Endothelial cell of umbilical vein (primary cell): ENCODE results near the gene CPNE7. TPM values are rescaled to one million over a fixed set of nuclear protein-coding genes. Genes with fewer than 3 reads are reported as not detected.

ENCODE experiments used
- BruUV-seq: library from RNA; stranded (reverse); fragments of 400-500 nt; replicated peaks from 2 replicates; lab custom pipeline; 2021; lab: Mats Ljungman, UMichigan
- CTCF ChIA-PET: fragments of 300-600, 350-600 bp; sonication (Branson Sonifier 250); formaldehyde crosslinking; loops from one replicate; lab custom pipeline; 2021; ENCODE audit warnings: antibody characterized with exemption, inconsistent platforms; lab: Charles Lee
- POLR2A ChIA-PET: fragments of 300-600, 350-600 bp; sonication (Branson Sonifier 250); formaldehyde crosslinking; loops from one replicate; lab custom pipeline; 2021; ENCODE audit warnings: antibody characterized with exemption, inconsistent platforms; lab: Charles Lee
- DNase-seq: peaks from one replicate; pipeline ENCODE4 v3.0.0-alpha.2; 2011; ENCODE audit warnings: low read depth, low spot score
- FAIRE-seq: peaks from 2 replicates; lab custom pipeline; 2011; peaks lifted over from hg19 to GRCh38; lab: Jason Lieb, UNC
- H2AFZ ChIP-seq: 2 replicates; pipeline ENCODE4 v1.6.0; 2012; ENCODE audit warnings: low read depth, low read length, control low read depth, inconsistent platforms
- H3K27ac ChIP-seq: 2 replicates; pipeline ENCODE4 v1.5.1; 2011; ENCODE audit warnings: low read depth, mild to moderate bottlenecking, control low read depth, low read length, moderate library complexity; ENCODE audit not compliant: insufficient read depth
- H3K27me3 ChIP-seq, 2 experiments: 2 replicates each; pipeline versions ENCODE4 v1.6.0 to v1.6.1; 2011; ENCODE audit warnings: low read length in 2 of 2, mixed read lengths in 1 of 2; ENCODE audit not compliant: control insufficient read depth in 2 of 2, insufficient read depth in 2 of 2
- H3K36me3 ChIP-seq, 2 experiments: 2 replicates in 1 of 2; 3 replicates in 1 of 2; pipeline ENCODE4 v1.5.1; 2011; ENCODE audit warnings: low read length in 2 of 2, mild to moderate bottlenecking in 1 of 2, moderate library complexity in 1 of 2; ENCODE audit not compliant: control insufficient read depth in 2 of 2, insufficient read depth in 2 of 2; ENCODE audit errors: extremely low read depth in 1 of 2
- H3K4me1 ChIP-seq: 3 replicates; pipeline ENCODE4 v1.5.1; 2011; ENCODE audit warnings: mild to moderate bottlenecking, low read length; ENCODE audit not compliant: control insufficient read depth, insufficient read depth; ENCODE audit errors: extremely low read depth
- H3K4me2 ChIP-seq: 2 replicates; pipeline ENCODE4 v1.6.1; 2011; ENCODE audit warnings: low read length, control low read depth, mixed read lengths; ENCODE audit not compliant: insufficient read depth
- H3K4me3 ChIP-seq, 3 experiments: fragments of 200-600 bp in 1 of 3; sonication (generic), shearing (Covaris generic) in 1 of 3; replicated peaks in 1 of 3; 2 replicates each; pipeline ENCODE4 v1.5.1; 2011 to 2016; ENCODE audit warnings: control low read depth in 3 of 3, low read length in 3 of 3, mild to moderate bottlenecking in 2 of 3, inconsistent platforms in 1 of 3, low read depth in 1 of 3, moderate library complexity in 1 of 3; ENCODE audit not compliant: insufficient read depth in 1 of 3
- H3K79me2 ChIP-seq: 2 replicates; pipeline ENCODE4 v1.6.0; 2012; ENCODE audit warnings: low read length, inconsistent platforms; ENCODE audit not compliant: control insufficient read depth, insufficient read depth
- H3K9ac ChIP-seq: replicated peaks from 2 replicates; pipeline ENCODE3; 2011; ENCODE audit warnings: low read length, control low read depth; ENCODE audit not compliant: insufficient read depth; ENCODE audit errors: extremely low read depth
- H3K9me1 ChIP-seq: replicated peaks from 3 replicates; pipeline ENCODE4 v1.6.0; 2011; ENCODE audit warnings: mild to moderate bottlenecking, low read length; ENCODE audit not compliant: control insufficient read depth, insufficient read depth; ENCODE audit errors: extremely low read depth
- H3K9me3 ChIP-seq: replicated peaks from 2 replicates; pipeline ENCODE4 v1.5.1; 2012; ENCODE audit warnings: low read length, inconsistent platforms; ENCODE audit not compliant: control insufficient read depth, insufficient read depth
- H4K20me1 ChIP-seq: replicated peaks from 2 replicates; pipeline ENCODE3; 2011; ENCODE audit warnings: mild to moderate bottlenecking, low read length; ENCODE audit not compliant: control insufficient read depth, insufficient read depth; ENCODE audit errors: extremely low read depth
- CTCF ChIP-seq, 2 donors: IDR thresholded peaks; 1 replicate in 1 of 2; 2 replicates in 1 of 2; pipeline ENCODE4 v1.5.1; 2011; ENCODE audit warnings: low read length in 2 of 2, mild to moderate bottlenecking in 2 of 2, moderate library complexity in 2 of 2, control low read depth in 1 of 2, inconsistent platforms in 1 of 2, low read depth in 1 of 2; ENCODE audit not compliant: insufficient read depth in 1 of 2; ENCODE audit errors: extremely low read depth in 1 of 2
- EZH2 ChIP-seq: IDR thresholded peaks from 2 replicates; pipeline ENCODE4 v1.6.1; 2012; ENCODE audit warnings: borderline replicate concordance, low read depth, mild to moderate bottlenecking, moderate library complexity, low read length, inconsistent platforms; ENCODE audit not compliant: severe bottlenecking
- FOS ChIP-seq: IDR thresholded peaks from 2 replicates; pipeline ENCODE4 v1.6.1; 2011; ENCODE audit warnings: mild to moderate bottlenecking, low read length, moderate library complexity, borderline replicate concordance; ENCODE audit not compliant: insufficient read depth
- GATA2 ChIP-seq: IDR thresholded peaks from 2 replicates; pipeline ENCODE4 v1.7.0; 2011; ENCODE audit warnings: low read depth, mild to moderate bottlenecking, moderate library complexity, mixed read lengths, low read length; ENCODE audit not compliant: insufficient read length, insufficient read depth
- JUN ChIP-seq: IDR thresholded peaks from 2 replicates; pipeline ENCODE4 v1.6.1; 2011; ENCODE audit warnings: borderline replicate concordance, low read depth; ENCODE audit not compliant: insufficient read length, insufficient read depth
- MAX ChIP-seq: IDR thresholded peaks from 2 replicates; pipeline ENCODE4 v1.6.1; 2011; ENCODE audit not compliant: insufficient read depth, insufficient read length
- MYC ChIP-seq: IDR thresholded peaks from one replicate; pipeline ENCODE4 v1.6.1; 2011; ENCODE audit warnings: mild to moderate bottlenecking, low read depth, low read length
- POLR2A ChIP-seq: IDR thresholded peaks from 2 replicates; pipeline ENCODE4 v1.6.1; 2012; ENCODE audit warnings: low read depth, mild to moderate bottlenecking, control low read depth, low read length
- POLR2AphosphoS5 ChIP-seq: IDR thresholded peaks from 2 replicates; pipeline ENCODE4 v1.6.1; 2012; ENCODE audit warnings: low read depth, mild to moderate bottlenecking, control low read depth, low read length, moderate library complexity; ENCODE audit not compliant: insufficient read depth
- dilution Hi-C: fragments of 300-500 bp; cut with MboI; formaldehyde crosslinking; loops from one replicate; pipeline ENCODE4 v1.15.0; 2019; ENCODE audit warnings: low sequenced_read_pairs; ENCODE audit not compliant: extremely low pct_ligation_motif_present
- intact Hi-C: fragments of 100-400 bp; cut with micrococcal nuclease; formaldehyde crosslinking; loops from one replicate; pipeline ENCODE4 v1.10.0; 2022
- polyA plus RNA-seq, 4 experiments: library from polyadenylated mRNA; depleted of rRNA in 3 of 4; stranded (reverse) in 3 of 4; unstranded in 1 of 4; fragments of >200 nt; gene quantifications; 2 replicates each; pipeline versions ENCODE4 v1.2.1 to v1.2.3, GENCODE V29; 2011 to 2012; ENCODE audit warnings: missing spikeins in 1 of 4
- total RNA-seq: library from RNA; stranded (reverse); gene quantifications from 2 replicates; pipeline ENCODE4 v1.2.3, GENCODE V29; 2021

Gene CPNE7
- total and polyA plus RNA-seq, 2 donors (not counting 3 experiments of a cell fraction or from before 2014, with no cell fraction given) = 2.0 to 5.9 TPM

- Histone ChIP-seq H3K9me1 (no peaks in the 10 kb centered on the region), H3K4me2 (no peak overlapping the region), H3K27ac (no peak overlapping the region), H3K9me3 (no peaks in the 10 kb centered on the region), H3K9ac (no peak overlapping the region), H3K79me2 (no peaks in the 10 kb centered on the region), H3K36me3 (peaks cover 2 to 22% of the 10 kb centered on the region in 2 experiments), H2AFZ (no peak overlapping the region), H3K4me3 (no peak overlapping the region), H3K4me1 (no peaks in the 10 kb centered on the region), H3K27me3 (no peaks in the 10 kb centered on the region), H4K20me1 (no peaks in the 10 kb centered on the region)
- TF ChIP-seq POLR2A (no peak), GATA2 (no peak), POLR2AphosphoS5 (no peak), CTCF (IDR thresholded peaks at IDR 0.05; ENCODE audit: extremely low read depth in 1 of 2, insufficient read depth in 1 of 2, low read depth in 1 of 2, low read length in 2 of 2) (no peak), JUN (no peak), MYC (no peak), MAX (no peak), FOS (no peak), EZH2 (no peak)
- dilution Hi-C loops (no loop called here), intact Hi-C loops (no loop called here)
- no TSS peak for BruUV-seq
- ChIA-PET POLR2A (no interaction called here), CTCF (interaction anchor here (0.9 to 1.6 kb wide), 3 partner anchors 8 to 67 kb away, joined by 3 to 5 read pairs (median 3); no protein-coding TSS in a partner anchor)
- DNase-seq = no peak
- FAIRE-seq = no peak
Measured at GRCh38 chr16:89547291-89547690, 28.3 kb upstream of the CPNE7 start.
